Left hindlimb (tissue), 1 donor: Measurements from ENCODE around the gene P2RX7.
"Not testable (repeated sequence)": the region's sequence is repeated elsewhere in the genome, so short reads cannot be mapped to it uniquely, and the experiment has no call there.

Experiments used
- DNase-seq: peaks from one replicate; pipeline ENCODE4 v3.0.0-alpha.2; 2018

Gene P2RX7

DNA sequence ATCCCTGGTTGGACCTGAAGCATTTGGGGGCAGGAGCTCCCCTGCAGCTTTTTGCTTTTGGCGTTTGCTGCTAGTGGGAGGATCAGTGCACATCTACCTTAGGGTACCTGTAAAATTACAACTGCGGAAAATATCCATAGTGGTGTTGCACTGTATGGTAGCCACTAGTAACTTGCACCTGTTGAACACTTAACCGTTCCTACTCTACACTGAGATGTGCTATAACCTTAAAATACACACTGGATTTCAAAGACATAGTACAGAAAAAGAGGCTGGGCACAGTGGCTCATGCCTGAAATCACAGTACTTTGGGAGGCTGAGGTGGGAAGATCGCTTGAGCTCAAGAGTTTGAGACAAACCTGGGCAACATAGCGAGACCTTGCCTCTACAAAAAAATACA, 80.2 kb downstream of the P2RX7 start:
- no peak for DNase-seq

DNA sequence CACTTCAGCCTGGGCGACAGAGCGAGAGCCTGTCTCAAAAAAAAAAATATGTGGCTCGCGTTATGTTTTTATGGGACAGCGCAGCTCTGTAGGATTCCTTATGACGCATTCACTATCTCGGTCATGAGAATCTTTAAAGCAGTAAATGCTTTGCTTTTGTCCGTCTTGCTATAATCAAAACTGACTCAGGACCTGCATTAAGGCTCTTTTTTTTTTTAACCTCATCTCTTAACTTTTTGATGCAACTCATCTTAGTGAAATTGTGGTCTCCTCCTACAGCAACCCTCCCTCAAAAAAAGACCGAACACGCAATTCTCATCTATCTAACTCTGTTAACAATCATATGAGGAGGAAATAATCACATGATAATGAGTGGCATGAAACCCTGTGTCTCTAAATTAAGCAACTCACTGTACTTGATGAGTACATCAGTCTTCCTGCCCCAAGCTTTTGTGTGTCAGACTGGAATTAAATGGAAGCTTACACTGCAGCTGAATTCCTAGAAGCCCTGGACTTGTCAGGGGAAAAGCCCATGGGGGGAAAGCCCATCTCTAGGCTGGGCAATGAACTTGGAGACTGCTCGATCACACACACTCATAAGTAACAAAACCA, 81.6 kb downstream of the P2RX7 start:
- no peak for DNase-seq

GRCh38 chr12:121214855-121215745, 82.4 kb downstream of the P2RX7 start:
- DNase-seq, result no peak

DNA sequence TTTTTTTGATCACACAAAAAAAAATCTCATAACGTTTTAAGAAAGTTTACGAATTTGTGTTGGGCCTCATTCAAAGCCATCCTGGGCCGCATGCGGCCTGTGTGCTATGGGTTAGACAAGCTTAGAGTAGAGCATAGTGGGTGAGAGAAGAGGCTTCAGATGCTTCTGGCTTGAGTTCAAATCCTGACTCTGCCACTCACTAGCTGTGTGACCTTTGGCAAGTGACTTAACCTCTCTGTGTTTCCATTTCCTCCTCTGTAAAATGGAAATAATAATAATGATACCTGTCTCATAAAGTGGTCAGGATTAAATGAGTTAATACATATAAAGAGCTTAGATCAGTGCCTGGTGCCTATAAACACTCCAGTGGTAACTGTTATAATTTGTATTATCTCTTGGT, 83.4 kb downstream of the P2RX7 start:
- no peak for DNase-seq

DNA sequence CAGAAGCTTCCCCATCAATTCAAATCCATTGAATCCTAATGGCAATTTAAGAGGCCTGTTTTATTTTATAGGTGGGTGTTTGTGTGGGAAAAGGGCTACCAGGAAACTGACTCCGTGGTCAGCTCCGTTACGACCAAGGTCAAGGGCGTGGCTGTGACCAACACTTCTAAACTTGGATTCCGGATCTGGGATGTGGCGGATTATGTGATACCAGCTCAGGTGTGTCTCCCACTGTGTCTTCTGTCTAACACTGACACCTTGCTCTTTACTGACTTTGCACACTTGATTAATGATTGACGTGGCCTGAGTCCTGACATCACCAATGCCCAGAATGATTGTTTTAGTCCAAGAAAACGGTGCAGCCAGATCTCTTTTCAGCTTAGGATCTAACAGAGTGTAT, 84.4 kb downstream of the P2RX7 start:
- no peak for DNase-seq

DNA sequence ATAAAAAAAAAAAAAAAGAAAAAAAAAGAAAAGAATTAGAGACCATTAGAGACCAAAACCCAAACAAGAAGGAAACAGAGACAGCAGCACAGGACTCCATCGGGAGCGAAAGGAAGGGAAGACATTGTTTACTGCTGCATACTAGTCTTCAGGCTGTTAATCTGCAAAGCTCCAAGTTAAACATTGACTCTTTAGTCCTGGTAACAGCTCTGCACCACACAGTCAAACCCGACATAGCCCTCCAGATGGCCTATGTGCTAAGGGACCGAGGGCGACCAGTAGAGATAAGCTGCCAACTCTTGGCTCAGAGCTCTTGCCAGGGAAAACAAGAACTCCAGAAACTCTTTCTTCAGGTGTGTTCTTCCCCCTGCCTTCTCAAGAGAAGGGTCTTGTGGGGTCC, 85.1 kb downstream of the P2RX7 start:
- DNase-seq, result no peak

GRCh38 chr12:121218588-121219352, 86.1 kb downstream of the P2RX7 start:
- no peak for DNase-seq

- DNase-seq, result no peak
These were observed 86.8 kb downstream of the P2RX7 start for GRCh38 chr12:121219353-121219986.

DNA sequence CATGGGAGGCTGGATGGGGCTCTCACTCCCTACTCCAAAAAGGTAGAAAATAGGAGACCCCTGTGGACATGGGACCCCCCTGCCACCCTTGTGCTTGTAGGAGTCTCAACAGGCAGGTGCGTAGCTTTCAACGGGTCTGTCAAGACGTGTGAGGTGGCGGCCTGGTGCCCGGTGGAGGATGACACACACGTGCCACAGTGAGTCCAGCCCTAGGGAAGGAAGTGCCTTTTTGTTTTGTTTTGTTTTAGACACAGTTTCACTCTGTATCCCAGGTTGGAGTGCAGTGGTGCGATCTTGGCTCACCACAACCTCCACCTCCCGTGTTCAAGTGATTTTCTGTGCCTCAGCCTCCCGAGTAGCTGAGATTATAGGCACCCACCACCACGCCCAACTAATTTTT, 90.2 kb downstream of the P2RX7 start:
- DNase-seq, result no peak

DNA sequence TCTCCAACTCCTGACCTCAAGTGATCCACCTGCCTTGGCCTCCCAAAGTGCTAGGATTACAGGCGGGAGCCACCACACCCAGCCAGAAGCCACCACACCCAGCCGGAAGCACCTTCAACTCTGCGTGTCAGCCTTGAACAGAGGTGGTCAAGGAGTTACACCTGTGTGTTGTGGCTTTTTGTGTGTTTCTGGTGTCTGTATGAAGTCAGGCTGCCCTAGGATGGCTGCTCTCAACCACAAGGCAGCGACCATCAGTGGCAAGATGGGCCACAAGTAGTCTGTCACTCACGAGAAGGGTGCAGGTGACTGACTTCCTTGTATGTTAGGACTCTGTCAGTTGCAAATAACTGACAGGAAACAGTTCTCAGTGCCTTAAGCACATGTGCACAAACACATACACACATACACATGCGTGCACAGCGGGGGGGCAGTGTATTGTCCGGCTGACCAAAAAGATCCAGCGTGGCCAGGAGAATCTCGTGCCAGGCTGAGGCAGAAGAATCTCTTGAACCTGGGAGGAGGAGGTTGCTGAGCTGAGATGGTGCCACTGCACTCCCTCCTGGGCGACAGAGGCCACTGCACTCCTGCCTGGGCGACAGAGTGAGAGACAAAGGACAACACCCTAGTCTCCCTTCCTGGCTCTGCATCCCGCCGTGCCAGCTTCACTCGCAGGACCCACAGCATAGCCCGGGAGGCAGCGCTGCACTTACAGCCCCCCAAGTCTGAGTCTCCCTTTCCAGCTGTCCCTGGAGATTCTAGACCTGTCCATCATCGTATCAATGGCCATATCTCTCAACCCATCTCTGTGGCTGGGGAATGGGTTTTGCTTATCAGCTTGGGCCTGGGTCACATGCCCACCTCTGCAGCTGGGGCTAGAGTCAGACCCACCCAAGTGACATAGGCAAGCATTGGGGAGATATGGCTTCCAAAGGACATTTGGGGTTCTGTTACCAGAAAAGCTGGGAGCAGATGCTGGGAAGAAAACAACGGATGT, 90.9 kb downstream of the P2RX7 start:
- DNase-seq, result no peak

DNA sequence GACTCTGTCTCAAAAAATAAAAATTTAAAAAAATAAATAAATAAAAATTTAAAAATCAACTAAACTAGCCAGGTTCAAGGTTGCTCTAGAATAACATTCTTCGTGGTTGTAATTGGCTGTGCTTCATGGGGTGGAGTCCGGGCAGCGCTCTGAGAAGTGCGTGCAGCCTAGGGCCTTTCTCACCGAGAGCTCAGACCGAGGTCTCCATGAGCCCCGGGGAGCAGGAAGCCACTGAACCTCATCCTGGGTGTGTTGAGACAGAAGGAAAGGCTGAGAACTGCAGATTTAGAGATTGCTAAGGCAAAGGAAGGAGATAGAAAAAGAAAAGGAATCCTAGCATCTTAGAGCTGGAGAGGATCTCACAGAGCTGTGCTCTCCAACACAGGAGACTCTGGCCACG, 91.9 kb downstream of the P2RX7 start:
- no peak for DNase-seq

GRCh38 chr12:121226399-121226798, 93.7 kb downstream of the P2RX7 start:
- no peak for DNase-seq

DNA sequence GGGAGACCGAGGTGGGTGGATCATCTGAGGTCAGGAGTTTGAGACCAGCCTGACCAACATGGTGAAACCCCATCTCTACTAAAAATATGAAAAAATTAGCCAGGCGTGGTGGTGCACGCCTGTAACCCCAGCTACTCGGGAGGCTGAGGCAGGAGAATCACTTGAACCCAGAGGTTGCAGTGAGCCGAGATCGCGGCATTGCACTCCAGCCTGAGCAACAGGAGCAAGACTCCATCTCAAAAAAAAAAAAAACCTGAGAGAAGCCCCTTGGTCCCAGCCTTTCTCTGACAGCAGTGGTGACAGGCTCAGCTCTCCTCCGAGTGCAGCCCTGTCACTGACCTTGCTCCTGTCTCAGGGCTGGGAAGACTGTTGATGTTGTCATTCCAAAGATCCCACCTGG, 94.2 kb downstream of the P2RX7 start:
- DNase-seq, result not testable (repeated sequence)

DNA sequence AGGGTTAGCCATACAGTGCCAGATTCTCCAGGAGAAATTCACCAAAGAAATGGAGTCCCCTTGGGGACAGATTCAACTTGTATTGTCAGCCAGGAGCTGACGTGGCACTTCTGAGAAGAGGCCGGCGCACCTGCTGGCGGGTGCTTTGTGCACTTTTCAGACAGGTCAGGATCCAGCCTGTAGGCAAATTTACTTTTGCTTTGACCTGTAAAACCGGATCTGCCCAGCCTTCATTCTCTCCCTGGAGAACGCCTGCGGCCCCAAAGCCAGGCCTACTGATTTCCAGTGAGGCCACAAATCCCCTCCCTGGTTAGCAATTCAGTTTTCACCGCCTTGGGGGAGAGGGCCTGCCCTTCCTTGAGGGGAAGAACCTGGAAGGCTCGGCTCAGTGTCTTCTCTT, 94.6 kb downstream of the P2RX7 start:
- DNase-seq, result no peak

DNA sequence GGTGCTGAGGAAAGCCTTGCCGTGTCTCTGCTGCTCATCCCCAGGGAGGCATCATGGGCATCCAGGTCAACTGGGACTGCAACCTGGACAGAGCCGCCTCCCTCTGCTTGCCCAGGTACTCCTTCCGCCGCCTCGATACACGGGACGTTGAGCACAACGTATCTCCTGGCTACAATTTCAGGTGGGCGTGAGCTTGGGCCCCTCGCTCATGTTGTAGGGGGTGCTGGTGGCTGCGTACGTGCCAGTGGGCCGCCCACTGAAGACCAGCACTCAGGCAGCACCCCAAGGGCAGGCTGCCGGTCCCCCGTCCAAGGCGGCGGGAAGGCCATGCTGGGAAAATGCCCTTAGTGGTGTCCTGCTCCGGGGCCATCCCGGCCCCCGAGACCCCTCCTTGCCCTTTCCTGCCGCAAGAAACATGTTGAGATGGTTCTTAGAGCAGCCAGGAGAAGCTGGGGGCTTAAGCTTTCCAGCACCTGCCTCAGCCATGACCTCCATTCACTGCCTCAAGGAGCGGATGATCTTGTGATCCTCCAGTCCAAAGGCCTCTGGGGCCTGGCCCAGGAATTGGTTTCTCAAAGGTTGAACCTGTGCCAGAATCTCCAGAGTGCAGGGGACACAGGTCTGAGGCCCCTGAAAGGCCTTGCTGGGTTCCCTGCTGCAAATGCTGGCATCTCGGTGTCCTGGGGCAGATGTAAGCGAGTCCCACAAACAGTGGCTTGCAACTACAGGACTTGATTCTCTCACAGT, 96.4 kb downstream of the P2RX7 start:
- no peak for DNase-seq

GRCh38 chr12:121229826-121230537, 97.3 kb downstream of the P2RX7 start:
- not testable (repeated sequence) for DNase-seq

GRCh38 chr12:121230538-121230907, 97.8 kb downstream of the P2RX7 start:
- DNase-seq, result no peak

- DNase-seq, result no peak
These were observed 99.5 kb downstream of the P2RX7 start for GRCh38 chr12:121232163-121232562.

GRCh38 chr12:121232977-121233627, 100.4 kb downstream of the P2RX7 start:
- DNase-seq, result no peak

GRCh38 chr12:121233628-121234020, 100.9 kb downstream of the P2RX7 start:
- no peak for DNase-seq
